NCI-H446 (cell line): ENCODE data around the gene NOTCH2.

Experiments used
- DNase-seq, 2 experiments: peaks; one replicate each; lab custom pipeline; 2025; lab: John Stamatoyannopoulos, UW

Gene NOTCH2

DNA sequence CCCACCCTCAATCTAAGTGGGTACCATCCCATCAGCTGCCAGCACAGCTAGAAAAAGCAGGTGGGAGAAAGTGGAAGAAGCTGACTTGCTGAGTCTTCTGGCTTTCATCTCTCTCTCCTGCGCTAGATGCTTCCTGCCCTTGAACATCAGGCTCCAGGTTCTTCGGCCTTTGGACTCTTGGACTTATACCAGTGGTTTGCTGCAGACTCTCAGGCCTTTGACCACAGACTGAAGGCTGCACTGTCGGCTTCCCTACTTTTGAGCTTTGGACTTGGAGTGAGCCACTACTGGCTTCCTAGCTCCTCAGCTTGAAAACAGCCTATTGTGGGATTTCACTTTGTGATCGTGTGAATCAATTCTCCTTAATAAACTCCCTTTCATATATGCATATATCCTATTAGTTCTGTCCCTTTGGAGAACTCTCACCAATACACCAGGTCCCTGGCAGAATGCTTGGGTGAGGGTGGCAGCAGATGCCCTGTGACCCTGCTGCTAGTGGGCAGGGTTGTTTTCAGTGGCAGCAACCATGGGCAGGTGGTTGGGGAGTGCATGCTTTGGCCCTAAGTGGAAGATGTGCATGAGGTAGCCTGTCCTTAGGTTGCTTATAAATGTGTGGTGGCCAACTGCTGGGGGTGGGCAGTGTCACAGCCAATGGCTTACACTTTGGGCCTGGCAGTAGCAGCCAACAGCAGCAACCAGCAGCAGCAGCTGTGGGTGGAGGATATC lies 162.4 kb downstream of the NOTCH2 start:
- no peak for DNase-seq

DNA sequence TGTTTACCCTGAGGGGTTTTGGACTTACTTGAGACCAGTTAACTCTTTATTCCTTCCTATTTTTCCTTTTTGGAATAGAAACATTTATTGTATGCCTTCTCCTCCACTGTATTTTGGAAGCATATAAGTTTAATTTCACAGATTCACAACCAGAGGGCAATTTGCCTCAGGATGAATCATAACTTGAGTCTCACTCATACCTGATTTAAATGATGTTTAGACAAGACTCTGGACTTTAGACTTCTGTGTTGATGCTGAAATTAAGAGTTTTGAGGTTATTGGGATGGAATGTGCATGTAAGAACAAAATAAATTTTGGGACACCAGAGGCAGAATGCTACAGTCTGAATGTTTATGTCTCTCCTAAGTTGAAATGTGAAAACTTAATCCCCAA lies 166.0 kb downstream of the NOTCH2 start:
- no peak for DNase-seq

DNA sequence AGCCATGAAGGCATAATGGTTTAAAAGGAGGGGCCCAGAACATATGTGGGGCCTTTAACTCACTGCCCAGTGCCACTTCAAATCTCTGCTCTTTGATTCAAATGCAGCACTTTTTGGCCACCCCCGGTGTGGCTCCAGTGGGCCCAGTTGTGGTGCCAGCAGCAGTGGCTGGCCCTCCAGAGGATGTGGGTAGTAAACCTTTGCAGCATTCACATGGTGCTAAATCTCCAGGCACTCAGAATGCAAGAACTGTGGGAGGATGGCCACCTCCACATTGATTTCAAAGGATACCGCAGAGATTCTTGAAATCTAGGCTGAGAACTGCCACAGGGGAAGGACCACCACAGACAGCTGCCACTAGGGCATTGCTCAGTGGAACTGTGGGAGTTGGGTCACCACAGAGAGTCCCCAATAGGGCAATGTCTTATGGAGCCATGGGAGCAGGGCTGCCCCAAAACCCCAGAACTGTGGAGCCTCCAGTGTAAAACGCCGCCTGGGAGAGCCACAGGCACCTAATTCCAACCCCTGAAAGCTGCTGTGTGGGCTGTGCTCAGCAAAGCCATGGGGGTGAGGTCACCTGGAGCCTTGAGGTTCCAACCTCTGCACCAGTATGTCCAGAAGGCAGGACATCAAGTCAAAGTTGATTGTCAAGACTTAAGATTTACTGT lies 166.6 kb downstream of the NOTCH2 start:
- no peak for DNase-seq

DNA sequence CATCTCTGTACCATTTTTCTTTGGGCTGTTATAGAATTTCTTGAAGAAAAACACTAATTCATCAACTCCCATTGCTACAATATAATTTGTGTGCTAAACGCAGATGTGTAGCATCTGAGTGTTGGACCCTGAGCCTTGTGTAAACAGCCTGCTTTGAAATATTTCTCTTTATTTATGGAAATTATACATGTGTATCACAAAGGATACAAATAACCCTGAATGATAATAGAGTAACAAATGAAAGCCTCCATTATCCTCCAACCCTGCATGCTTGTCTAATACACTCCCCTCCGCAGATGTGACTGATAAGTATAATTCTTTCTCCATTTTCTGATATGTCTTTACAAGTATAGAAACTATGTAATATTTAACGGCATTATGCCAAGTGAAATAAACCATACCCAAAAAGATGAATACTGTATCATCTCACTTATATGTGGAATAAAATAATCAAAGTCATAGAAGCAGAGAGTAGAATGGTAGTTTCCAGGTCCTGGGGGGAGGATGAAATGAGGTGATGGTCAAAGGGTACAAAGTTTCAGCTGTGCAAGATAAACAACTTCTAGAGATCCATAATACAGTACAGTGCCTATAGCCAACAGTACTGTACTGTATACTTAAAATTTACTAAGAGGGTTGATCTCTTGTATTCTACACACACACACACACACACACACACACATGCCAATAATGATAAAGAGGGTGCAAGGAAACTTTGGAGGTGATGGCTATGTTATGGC lies 170.3 kb downstream of the NOTCH2 start:
- no peak for DNase-seq

DNA sequence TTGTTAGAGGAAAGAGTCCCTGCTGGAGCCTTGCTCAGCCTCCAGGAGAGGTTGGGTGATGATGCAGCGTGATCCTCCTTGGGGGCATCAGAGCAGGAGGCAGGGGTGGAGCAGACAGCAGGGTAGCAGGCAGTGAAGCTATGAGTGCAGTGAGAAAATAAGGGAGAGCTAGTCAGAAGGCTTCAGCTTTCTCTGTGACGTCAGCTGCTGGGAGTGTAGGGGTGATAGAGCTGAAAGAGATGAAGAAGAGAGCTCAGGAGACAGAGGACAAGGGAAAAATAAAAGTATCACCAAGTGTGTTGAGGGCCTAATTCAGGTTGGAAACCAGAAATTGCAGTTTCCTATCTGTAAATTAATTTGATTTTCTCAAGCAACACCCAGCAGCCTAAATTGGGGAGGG lies 170.9 kb downstream of the NOTCH2 start:
- DNase-seq: no peak

DNA sequence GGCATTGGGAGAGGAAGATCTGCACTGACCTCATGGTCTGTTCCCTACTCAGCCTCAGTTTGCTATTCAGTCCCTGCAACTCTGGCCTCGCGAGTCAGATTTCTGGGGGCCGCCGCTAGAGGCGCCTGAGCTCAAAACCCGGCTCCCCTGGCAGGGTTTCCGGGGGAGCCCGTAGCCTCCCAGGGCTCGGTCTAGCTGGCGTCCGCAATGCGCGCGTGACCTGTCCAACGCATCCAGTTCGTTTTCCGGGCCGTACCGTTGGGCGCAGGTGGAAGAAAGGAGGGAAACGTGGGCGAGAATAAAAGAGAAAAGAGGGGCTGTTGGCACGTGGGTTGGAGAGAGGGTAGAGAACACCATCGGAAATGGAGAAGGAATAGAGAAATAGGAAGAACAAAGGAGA lies 173.2 kb downstream of the NOTCH2 start, which contains the start of gene ADAM30:
Gene ADAM30 (minus strand): TSS at position 213 of the 400 bp plus-strand sequence. CDS start 179 bp downstream, at position 34.
- no peak for DNase-seq

DNA sequence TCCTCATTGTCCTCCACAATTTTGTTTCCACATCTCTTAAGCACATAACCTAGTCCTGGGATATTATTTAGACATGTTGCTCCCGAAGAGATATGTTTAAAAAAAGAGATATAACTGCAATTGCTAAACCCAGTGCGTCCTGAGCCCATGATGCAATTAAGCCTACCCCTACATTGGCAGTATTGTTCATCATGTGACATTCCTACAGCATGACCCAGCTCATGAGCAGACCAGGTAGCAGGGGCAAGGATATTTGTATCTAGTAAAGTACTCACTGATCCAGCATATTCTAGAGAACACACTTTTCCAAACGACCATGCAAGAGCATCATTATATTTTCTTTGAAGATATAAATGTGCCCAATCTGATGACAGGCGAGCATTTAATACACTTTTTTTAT lies 174.4 kb downstream of the NOTCH2 start:
- no peak for DNase-seq

DNA sequence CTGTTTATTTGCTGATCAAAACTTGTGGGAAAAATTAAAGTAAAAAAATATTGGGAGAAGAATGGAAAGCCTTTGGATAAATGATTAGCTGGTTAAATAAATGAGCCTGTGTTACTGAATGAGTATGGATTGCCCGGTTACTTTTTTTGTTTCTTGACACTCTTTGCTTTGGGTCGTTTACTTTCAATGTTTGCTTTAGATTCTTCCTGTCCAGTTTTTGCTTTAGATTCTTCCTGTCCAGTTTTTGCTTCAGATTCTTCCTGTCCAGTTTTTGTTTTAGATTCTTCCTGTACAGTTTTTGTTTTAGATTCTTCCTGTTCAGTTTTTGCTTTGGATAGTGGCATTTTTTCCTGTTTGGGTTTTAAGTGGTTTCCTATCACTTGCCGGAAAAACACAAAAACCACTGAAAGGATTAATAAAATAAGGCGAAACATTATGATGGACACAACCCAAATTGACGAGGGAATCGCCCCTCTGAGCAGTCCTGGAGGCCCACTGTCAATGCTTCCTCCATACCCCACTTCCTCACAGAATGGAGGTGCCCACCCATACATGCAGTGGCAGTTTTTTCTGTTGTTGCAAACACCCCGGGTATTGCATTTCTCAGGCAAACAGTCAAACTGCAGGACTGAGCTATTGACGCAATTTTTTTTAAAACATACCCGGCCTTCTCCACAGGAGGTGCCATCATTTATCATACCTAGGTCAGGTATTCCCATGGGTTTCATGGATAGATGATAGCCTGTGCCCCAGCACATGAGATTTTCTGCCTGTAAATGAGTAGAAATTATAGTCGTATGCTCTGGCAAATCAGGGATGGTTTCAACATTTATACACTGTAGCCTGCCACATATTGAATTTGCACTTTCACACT lies 175.4 kb downstream of the NOTCH2 start:
- no peak for DNase-seq

DNA sequence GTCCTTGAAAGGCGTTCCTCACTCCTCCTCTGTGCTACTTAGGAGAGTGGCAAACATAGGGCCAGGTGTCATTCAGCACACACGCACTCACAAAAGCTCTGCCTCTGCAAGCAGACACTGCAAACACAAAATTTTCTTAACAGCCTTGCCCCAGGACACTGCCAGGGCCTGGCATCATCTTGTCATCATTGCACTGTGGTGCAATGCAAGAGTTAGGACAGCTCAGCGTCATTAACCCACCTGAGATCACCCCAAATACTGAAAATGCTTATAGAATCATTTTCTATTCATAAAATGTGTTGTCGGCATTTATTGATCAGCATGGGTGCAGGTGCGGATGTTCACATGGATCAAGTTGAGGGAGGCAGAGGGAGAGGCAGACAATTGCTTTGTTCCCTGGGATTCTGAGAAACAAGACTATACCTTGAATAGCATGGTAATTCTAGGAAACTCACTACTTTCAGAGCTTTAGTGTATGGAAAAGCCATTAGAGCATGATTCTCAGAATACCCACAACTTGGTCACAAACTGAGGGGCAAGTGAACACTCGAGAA lies 176.1 kb downstream of the NOTCH2 start:
- no peak for DNase-seq

DNA sequence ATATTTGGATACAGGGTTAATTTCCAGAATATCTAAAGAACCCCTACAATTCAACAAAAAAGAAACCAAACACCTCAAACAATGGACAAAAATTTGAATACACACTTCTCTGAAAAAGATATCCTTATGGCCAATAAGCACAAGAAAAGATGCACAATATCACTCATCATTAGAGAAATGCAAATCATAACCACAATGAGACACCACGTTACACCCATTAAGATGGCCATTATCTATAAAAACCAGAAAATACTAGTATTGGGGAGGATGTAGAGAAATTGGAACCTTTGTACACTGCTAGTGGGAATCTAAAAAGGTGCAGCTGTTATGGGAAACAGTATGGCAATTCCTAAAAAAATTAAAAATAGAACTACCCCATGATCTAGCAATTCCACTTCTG lies 178.1 kb downstream of the NOTCH2 start:
- DNase-seq: no peak

DNA sequence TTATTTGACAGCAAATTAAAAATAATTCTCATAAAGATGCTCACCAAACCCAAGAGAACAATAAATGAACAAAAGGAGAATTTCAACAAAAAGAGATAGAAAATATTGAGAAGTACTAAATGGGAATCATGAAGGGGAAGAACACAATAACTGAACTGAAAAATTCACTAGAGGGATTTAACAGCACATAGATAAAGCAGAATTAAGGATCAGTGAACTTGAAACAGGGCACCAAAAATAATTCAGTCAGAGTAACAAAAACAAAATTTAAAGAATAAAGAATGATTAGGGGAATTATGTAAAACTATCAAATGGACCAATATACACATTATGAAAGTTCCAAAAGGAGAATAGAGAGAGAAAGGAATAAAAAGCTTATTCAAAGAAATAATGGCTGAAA lies 181.0 kb downstream of the NOTCH2 start:
- DNase-seq: no peak

DNA sequence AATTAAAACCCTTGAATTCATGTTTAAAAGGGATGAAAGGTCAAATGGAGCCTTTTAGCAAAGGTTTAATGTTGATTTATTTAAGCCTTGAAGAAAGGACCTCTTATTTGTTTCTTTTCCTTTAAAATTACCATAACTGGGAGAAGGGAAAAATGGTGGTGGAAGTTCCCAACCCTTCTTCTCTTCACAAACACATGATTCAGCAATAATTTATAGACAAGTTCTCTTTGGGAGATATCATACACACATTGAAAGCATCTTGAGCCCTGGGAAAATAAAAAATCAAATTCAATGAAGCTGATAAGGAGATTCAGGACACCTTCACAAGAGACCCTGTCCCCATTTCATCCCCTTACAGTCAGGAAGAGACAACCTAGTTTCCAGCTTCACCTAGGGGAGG lies 182.0 kb downstream of the NOTCH2 start:
- DNase-seq: no peak

DNA sequence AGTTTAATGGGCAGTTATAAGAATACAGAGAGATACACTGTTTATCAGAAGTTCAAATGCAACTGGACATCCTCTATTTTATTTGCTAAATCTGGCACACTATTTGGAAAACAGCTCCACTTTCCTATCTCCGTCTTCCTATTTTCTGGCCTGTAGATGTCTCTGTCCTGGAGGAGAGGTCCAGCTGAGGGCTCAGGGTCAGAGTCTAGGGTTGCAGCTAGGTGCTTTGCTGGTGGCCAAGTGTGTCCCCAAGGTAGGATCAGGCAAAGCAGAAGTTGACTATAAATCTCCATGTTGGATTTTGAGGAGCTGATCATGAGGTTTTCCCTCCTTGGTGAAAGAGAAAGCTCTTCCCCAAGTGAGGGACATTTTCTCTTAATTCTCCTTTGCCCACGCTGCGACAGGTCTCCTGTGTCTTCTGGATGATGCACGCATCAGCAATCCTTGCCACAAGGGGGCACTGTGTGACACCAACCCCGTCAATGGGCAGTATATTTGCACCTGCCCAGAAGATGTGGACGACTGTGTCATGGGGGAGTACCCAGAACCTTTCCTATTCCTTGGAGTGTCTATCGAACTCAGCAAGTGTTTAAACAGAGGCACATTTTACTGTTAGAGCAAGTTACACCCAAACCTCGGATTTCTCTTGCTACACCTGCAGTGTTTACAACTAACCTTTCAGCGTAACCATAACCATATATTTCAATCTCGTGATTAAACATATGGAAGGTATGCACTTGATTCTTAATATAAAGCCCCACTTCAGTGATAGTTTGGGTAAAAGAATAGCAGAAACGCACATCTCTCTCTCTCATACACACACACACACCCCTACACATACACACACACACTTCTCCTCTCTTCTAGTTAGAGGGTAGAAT lies 183.3 kb downstream of the NOTCH2 start:
- peak; percentile 17 to 39 for DNase-seq

DNA sequence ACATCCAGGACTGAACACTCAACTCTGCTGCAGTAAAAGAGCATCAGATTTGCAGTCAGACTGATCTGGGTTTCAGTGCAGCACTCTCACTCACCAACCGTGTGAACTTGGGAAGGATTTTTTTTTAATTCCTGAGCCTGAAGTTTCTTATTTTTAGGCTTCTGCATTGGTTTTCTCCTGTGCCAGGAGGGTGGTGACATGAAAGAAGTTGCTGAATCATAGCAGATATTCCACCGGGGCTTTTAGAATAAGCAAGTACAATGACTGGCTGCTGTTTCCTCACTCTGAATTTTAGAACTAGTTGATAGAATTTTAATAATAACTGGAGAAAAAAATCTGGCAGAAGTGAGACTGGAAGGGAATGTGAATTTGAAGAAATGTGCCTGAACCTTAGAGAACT lies 184.8 kb downstream of the NOTCH2 start:
- no peak for DNase-seq

DNA sequence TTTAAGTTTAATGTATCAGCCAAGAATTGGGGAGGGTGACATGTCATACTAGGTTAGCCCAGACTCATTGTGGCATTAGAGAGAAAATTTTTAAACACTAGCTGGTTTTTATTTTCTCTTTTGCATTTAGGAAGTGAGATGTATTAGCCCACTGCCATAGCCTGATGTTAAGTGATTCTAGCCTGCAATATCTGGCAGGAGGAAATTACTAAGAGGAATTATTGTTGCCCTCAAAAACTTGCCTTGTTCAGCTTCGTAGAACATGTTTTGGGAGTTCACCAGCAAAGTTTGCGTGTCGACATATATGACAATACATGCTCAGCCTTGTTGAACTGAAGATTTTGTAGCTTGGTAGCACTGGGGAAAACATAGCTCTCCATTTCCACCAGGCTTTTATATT lies 185.6 kb downstream of the NOTCH2 start:
- DNase-seq: no peak

DNA sequence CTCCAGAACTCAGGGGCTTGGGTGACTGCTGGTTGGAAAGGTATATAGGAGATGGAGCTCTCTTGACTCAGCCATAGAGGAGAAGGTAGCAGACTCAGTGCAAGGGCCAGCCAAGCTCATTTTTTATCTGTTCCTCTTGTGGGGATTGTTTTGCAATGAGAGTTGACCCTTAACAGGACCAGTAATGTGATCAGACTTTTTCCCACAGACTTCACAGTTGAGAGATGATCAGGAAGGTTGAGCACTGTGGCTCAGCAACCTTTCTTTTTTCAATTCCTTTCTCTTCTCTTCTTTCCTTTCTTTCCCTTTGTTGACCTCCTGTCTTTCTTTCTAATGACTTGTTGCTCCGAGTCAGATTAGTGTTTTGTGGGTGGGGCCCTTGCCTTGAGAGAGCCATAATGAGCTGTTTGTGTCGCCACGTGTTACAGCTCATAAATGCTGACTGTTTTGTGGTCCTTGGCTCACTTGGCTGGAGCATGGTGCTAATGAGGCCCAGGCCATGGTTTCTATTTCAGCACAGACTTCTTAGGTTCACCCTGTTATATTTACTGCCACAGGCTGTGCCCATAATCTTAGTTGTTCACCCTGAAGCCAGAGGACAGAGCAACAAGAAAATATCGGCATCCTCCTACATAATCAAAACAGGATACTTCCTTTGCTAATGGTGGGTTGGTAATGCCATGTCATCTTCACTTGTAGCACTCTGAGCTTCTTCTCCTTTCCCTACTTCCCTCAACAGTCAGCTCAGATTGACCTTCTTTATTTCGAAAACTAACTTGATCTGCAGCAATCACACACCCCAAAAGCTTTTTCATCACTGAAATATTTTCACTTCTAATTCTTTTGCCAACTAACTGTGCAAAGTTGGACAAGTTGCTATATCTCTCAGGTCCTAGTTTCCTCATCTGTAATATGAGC lies 187.1 kb downstream of the NOTCH2 start:
- no peak for DNase-seq

DNA sequence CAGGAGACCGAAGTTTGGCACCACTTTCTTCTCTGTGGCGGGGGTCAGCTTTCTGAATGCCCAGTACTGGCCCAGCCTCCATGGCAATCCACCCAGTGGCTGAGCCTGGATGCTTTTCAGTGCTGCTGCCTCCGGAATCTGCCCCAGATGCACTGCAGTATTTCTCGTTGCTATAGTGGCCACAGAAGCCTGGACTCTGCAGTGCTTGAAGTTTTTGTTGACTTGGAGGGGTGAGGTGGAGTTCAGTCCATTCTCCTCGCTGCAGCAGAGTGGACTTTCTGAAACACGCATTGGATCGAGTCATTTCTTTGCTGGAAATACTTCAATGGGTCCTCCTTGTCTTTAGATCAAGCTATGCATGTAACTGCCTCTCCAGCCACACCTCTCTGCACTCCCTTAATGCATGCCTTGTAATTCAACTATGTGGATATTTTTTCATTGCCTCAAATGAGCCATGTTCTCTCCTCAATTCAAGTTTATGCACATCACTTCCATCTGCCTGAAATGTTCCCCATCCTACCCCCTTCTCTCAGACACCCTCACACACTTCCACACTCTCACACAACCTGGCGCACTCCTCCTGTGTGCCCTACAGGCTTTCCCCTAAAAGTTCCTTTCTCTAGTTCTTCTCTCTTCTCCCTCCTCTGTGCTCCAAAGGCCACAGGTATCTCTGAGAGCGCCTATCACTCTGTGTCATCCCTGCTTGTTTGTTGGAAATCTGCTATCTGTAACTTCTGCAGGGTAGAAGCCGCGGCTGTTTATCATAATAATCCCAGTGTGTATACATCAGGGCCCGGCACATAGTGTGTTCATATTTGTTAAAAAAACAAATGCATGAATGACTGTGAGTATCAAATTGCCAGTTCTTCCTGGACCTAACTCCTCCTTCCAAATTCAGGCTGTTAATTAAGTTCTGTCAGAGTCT lies 189.7 kb downstream of the NOTCH2 start:
- DNase-seq: no peak

DNA sequence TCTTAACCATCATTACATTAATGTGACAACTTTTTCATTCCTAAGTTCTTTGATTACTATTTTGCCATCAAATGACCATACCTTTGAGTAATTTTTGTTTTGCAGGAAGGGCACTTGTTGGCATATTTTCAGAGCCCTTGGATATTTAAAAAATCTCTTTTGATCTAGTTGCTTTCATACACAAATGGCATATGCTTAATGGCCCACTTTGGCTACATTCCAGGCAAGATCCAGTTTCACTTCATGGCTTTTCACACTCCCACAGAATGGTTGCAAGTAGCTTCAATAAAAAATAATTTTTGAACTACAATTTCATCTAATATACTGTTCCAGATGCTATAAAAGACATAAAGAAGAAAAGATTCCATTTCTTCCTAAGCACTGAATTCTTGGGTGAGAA lies 191.3 kb downstream of the NOTCH2 start:
- peak in 1 of 2 experiments; percentile 15 for DNase-seq

DNA sequence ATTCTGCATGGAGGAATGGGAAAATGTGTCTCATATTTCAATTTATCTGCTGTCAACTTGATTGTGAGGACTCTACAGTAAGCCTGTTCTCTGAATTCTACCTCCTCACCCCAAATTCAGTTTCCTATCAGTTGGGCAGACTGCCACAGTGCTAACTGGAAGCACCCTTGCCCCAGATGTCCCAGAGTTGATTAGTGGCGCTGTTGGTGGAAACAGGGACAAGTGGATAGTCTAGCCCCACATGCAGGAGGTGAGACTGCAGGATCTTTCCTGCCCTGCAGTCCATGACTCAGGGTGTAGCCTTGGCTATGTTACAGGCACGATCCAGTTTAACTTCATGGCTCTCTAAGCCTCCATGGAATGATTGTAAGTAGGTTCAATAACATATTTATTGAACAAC lies 195.3 kb downstream of the NOTCH2 start:
- DNase-seq: no peak
